GM12801 (cell line): Measurements from ENCODE around the gene COG1.

Experiments used
- CTCF ChIP-seq: IDR thresholded peaks from one replicate; pipeline ENCODE4 v1.5.1; 2011; ENCODE audit warnings: control low read depth; ENCODE audit not compliant: insufficient read length; ENCODE audit errors: extremely low read depth

The COG1 gene

GRCh38 chr17:73191443-73192205 lies 1.2 kb upstream of the COG1 start:
- no peak for TF ChIP-seq CTCF

DNA sequence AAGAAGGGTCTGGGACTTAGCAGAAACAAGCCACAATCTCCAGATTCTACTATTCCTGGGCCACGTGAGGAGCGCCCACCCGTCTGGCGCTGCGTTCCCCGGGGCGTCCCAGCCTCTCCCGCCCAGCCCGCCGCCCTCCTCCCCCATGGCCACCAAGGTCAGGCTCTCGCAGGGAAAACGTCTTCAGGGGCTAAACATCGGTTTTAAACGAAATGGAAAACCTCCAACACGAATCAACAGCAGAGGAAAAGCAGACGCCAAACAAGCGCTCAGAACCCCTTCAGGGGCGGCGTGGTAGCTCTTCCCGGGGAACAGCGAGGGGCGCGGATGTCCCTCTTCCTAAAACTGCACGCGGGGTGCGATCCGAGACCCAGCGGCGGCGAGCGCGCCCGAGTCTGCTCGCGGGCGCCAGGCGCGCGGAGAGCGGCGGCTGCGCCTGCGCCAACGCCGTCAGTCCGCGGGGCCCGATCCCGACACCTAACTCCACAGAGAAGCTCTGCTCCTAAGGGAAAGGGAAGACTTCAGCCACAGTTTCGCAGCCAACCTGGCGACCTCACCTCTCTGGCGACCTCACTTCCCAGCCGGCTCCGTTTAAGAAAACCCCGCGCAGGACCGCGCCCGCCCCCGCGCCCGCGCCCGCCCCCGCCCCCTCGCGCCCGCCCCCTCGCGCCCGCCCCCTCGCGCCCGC lies 505 bp upstream of the COG1 start:
- no peak for TF ChIP-seq CTCF

DNA sequence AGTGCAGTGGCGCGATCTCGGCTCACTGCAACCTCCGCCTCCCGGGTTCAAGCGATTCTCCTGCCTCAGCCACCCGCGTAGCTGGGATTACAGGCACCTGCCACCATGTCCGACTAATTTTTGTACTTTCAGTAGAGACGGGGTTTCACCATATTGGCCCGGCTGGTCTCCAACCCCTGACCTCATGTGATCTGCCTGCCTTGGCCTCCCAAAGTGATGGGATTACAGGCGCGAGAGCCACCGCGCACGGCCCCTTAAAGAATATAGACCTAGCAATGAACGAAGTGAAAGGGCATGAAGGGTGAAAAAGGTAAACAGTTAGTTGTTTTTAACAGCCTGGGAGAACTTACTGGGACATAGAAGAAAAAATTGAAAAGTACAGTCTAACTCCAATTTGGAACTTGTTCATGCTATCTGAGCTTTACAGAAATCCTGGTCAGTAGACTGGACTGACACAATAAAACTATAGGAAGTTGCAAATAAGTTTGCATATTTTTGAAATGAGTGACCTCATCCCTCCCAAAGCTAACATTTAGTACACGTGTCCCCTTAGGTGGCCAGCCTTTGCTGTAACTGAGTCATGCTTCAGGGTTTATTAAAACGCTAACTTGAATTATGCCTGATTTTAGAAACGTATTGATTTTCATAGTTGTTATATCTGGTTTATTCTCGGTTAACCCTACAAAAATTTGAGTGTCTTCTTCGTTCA lies 1.8 kb downstream of the COG1 start:
- TF ChIP-seq CTCF, result no peak

DNA sequence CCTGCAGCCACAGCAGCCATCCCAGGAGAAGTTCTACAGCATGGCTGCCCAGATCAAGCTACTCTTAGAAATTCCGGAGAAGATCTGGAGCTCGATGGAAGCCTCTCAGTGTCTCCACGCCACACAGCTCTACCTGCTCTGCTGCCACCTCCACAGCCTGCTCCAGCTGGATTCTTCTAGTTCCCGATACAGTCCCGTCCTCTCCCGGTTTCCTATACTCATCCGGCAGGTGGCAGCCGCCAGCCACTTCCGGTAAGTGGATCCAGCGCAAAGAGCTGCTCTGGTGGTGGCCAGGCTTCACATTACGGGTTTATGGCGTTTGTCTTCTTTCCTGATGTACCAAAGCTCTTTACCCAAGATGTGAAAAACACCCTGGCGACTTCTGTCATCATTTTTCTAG lies 3.6 kb downstream of the COG1 start:
- TF ChIP-seq CTCF, result no peak

- no peak for TF ChIP-seq CTCF
Measured at GRCh38 chr17:73197161-73197560, 4.3 kb downstream of the COG1 start.

DNA sequence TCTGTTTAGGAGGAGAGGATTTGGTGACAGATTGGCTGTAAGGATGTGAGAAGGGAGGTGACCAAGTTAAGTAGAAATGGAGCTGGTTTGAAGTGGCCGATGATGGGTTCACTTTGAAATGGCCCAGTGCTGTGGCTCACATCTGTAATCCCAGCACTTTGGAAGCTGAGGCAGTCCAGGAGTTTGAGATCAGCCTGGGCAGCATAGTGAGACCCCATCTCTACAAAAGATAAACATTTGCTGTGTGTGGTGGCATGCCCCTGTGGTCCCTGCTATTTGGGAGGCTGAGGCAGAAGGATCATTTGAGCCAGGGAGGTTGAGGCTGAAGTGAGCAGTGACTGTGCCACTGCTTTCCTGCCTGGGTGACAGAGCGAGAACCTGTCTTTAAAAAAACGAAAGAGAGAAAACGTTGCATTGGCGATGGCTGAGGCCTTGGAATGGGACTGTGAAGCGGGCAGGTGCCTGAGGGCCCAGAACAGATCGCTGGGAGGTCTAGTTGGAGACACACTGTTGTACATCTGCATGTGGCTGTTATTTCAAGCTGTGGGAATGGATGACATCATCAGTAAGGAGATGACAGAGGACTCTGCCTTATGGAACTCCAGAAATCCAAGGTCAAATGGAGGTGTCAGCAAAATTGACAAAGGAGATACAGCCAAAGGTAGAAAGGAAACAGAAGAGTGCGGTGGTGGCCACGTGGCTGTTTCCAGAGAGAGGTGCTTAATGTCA lies 5.5 kb downstream of the COG1 start:
- TF ChIP-seq CTCF, result no peak

DNA sequence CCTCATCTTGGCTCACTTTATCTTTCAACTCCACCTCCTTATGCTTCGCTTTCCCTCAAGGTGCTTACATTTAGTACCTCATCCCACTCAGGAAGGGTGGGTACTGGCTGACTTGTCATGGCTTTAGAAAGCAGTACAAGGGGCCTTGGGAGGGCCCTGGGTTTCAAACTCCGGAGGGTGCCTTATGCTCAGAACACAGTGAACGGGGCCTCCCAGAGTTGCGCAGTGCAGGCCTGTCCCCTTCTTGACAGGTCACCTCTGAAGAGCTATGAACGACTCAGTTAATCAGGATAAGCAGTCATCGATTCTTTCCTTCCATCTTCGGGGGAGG lies 6.0 kb downstream of the COG1 start:
- no peak for TF ChIP-seq CTCF
